NK-92 (cell line): ENCODE results near the gene GNPDA2.
A peak's percentile ranks its signal among the peaks of the same experiment; 100 is the strongest.

ENCODE experiments used
- DNase-seq: peaks from one replicate; lab custom pipeline; 2025; ENCODE audit not compliant: unreplicated experiment; lab: John Stamatoyannopoulos, UW

Gene GNPDA2

GRCh38 chr4:44684648-44685047 lies 41.7 kb downstream of the GNPDA2 start:
- no peak for DNase-seq

- no peak for DNase-seq
These were observed 47.3 kb downstream of the GNPDA2 start for GRCh38 chr4:44679060-44679459.

- peak; percentile 20 for DNase-seq
These were observed 48.0 kb downstream of the GNPDA2 start, which contains the start of gene GUF1 for GRCh38 chr4:44678094-44679041. Gene GUF1, plus strand, starts transcription at chr4:44678420. Its CDS starts 203 bp downstream, at chr4:44678623.

GRCh38 chr4:44675366-44675765 lies 51.0 kb downstream of the GNPDA2 start:
- no peak for DNase-seq

GRCh38 chr4:44674471-44674870 lies 51.9 kb downstream of the GNPDA2 start:
- no peak for DNase-seq

- no peak for DNase-seq
These were observed 54.7 kb downstream of the GNPDA2 start for GRCh38 chr4:44671636-44672035.

DNA sequence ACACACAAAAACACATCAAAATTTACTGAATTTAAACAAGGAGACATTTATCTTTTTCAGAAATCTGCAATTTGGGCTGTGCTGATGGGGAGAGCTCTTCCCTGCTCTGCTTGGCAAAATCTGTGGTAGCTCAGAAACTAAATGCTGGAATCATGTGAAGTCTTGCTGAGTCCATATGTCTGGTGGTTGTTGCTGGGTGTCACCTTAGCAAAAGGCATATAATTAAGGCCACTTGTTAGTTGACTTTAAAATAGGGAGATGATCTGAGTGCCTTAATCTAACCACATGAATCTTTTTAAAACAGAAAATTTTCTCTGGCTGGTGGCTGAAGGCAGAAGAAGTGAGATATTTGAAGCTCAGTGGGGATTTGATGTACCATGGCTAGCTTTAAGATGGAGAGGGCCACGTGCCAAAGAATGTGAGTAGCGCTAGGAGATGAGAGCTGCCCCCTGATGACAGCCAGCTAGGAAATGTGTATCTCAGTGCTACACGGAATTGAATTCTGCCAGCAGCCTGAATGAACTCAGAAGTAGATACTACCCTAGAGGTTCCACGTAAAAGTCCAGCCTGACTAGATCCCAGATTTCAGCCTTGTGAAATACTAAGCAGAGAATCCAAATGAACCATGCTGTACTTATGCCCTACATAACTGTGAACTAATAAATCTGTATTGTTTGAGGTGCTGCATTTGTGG lies 55.7 kb downstream of the GNPDA2 start:
- DNase-seq, result no peak

- no peak for DNase-seq
These were observed 57.8 kb downstream of the GNPDA2 start for GRCh38 chr4:44668526-44668925.

DNA sequence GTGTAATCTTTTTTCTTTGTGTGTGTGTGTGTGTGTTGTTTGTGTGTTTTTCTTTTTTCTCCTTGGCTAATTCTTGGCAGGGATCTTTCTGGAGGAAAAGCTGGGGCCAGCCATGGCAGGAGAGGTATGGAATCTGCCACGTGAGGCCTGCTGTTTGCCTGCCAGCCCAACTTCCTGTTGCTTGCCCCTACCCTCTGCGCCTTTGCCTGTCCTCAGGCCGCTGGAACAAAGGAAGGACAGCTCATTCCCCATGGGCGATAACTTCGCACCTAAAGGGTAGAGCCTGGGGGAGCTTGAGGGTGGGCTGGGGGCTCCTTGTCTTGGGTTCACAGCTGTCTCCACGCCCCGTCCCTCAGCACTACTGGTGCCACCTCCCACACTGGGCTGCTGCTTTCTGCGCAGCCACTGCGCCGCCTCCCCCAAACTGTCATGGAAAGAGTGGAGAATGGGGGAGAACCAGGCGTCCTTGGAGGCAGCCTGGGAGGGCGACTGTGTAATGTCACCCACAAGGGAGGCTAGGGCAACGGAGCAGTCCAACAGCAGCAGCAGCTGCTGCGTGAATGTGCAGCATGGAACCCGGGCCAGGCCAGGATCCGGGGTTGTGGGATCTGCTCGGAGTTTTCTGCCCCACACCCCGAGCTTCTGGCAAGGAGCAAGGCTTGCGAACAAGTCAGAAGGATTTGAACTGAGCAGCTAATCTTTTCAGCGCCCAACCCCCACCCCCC lies 62.7 kb downstream of the GNPDA2 start:
- DNase-seq, result no peak

- no peak for DNase-seq
These were observed 63.7 kb downstream of the GNPDA2 start for GRCh38 chr4:44662623-44663005.

DNA sequence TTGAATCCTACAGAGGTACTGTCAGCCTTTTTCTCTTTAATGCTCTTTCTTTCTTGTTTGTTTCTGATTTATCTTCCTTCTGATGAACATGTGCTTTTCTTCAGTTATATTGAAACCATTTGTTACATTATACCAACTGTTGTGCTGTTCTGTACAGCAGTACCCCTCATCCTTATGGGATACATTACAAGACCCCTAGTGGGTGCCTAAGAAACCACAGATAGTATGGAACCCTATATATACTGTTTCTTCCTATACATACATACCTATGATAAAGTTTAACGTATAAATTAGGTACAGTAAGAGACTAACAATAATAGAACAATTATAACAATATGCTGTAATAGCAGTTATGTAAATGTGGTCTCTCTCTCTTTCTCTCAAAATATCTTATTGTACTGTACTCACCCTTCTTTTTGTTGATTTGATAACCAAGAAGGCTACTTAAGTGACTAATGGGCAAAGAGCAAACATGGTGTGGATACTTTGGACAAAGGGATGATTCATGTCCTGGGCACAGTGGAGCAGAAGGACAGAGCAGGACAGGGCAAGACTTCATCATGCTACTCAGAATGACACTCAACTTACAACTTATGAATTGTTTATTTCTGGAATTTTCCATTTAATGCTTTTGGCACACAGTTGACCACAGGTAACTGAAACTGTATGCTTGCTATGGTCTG lies 64.3 kb downstream of the GNPDA2 start:
- DNase-seq, result no peak

GRCh38 chr4:44660396-44660795 lies 66.0 kb downstream of the GNPDA2 start:
- no peak for DNase-seq

DNA sequence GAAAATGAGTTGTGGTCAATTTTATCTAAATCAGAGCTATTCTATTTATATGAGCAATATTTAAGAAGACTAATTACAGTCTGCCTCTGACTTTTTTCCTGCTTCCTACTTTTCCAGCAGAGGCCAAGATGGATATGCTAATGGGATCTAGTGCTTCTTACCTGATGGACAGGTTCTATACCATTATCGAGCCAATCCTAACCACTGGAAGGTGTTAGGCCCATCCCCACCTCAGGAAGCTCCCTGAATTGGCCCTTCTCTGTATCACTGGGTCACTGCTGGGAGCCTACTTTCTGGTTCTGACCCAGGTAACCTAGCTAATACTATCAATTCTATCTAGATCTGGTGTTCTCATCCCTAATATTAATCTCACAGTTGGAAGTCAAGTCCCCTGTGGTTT lies 74.4 kb downstream of the GNPDA2 start:
- no peak for DNase-seq
